CD8-positive, alpha-beta memory T cell (primary cell): Measurements from ENCODE around the gene ACACB. TPM values are rescaled to one million over a fixed set of nuclear protein-coding genes. Genes with fewer than 3 reads are reported as not detected.
A peak's percentile ranks its signal among the peaks of the same experiment; 100 is the strongest.

Experiments
- CTCF ChIA-PET: fragments of 350-600 bp; sonication (Branson Sonifier 250); formaldehyde crosslinking; loops from one replicate; lab custom pipeline; 2021; ENCODE audit warnings: antibody characterized with exemption; lab: Charles Lee
- POLR2A ChIA-PET: fragments of 350-600 bp; sonication (Branson Sonifier 250); formaldehyde crosslinking; loops from one replicate; lab custom pipeline; 2021; ENCODE audit warnings: antibody characterized with exemption; lab: Charles Lee
- DNase-seq, 5 donors: peaks; one replicate each; pipeline versions ENCODE4 v3.0.0 to v3.0.0-alpha.2; 2020 to 2022; ENCODE audit warnings: mixed read lengths in 1 of 5
- H3K27ac ChIP-seq: one replicate; pipeline ENCODE4 v1.7.0; 2013; ENCODE audit warnings: low read depth, mild to moderate bottlenecking, low read length, moderate library complexity
- H3K27me3 ChIP-seq: 2 replicates; pipeline ENCODE4 v1.7.0; 2013; ENCODE audit warnings: low read length, mild to moderate bottlenecking; ENCODE audit not compliant: insufficient read depth, poor library complexity, severe bottlenecking
- H3K36me3 ChIP-seq: 2 replicates; pipeline ENCODE4 v1.7.0; 2013; ENCODE audit warnings: mild to moderate bottlenecking, low read length, moderate library complexity; ENCODE audit not compliant: insufficient read depth
- H3K4me1 ChIP-seq: 2 replicates; pipeline ENCODE4 v1.7.0; 2013; ENCODE audit warnings: mild to moderate bottlenecking, low read length, moderate library complexity; ENCODE audit not compliant: insufficient read depth
- H3K4me3 ChIP-seq: 2 replicates; pipeline ENCODE4 v1.7.0; 2013; ENCODE audit warnings: mild to moderate bottlenecking, low read length
- H3K9me3 ChIP-seq: 2 replicates; pipeline ENCODE4 v1.7.0; 2013; ENCODE audit warnings: mild to moderate bottlenecking, low read length
- H3K27ac Mint-ChIP-seq, 8 donors: one replicate each; pipeline ENCODE4 v1.8.0; 2020 to 2021; ENCODE audit warnings: mixed read lengths in 8 of 8, mild to moderate bottlenecking in 6 of 8, inconsistent platforms in 3 of 8, moderate library complexity in 3 of 8
- H3K27me3 Mint-ChIP-seq, 2 donors: one replicate each; pipeline ENCODE4 v1.8.0; 2020 to 2021; ENCODE audit warnings: mixed read lengths in 2 of 2, mild to moderate bottlenecking in 1 of 2, moderate library complexity in 1 of 2
- H3K36me3 Mint-ChIP-seq, 3 donors: one replicate each; pipeline ENCODE4 v1.8.0; 2020 to 2021; ENCODE audit warnings: mixed read lengths in 3 of 3, inconsistent platforms in 1 of 3, mild to moderate bottlenecking in 1 of 3
- H3K4me1 Mint-ChIP-seq, 3 donors: one replicate each; pipeline ENCODE4 v1.8.0; 2020 to 2021; ENCODE audit warnings: mixed read lengths in 3 of 3, inconsistent platforms in 1 of 3, mild to moderate bottlenecking in 1 of 3
- H3K4me3 Mint-ChIP-seq, 7 donors: one replicate each; pipeline ENCODE4 v1.8.0; 2020 to 2021; ENCODE audit warnings: mixed read lengths in 7 of 7, mild to moderate bottlenecking in 6 of 7, moderate library complexity in 4 of 7, inconsistent platforms in 2 of 7
- H3K9me3 Mint-ChIP-seq, 5 donors: one replicate each; pipeline ENCODE4 v1.8.0; 2020 to 2022; ENCODE audit warnings: mixed read lengths in 5 of 5, mild to moderate bottlenecking in 3 of 5, moderate library complexity in 2 of 5, inconsistent platforms in 1 of 5
- polyA plus RNA-seq: library from polyadenylated mRNA; unstranded; fragments of 300-500 nt; fragmentation: Illumina TruSeq; gene quantifications from one replicate; pipeline ENCODE4 v1.2.3, GENCODE V29; 2021
- total RNA-seq, 2 experiments: library from RNA; stranded (reverse); gene quantifications; one replicate each; pipeline ENCODE4 v1.2.3, GENCODE V29; 2021

Gene ACACB
- total and polyA plus RNA-seq, 3 experiments from 2014 or later = 1.4 to 7.9 (median 7.8) TPM

- Histone ChIP-seq H3K27me3 (no peaks in the 10 kb centered on the region), H3K9me3 (no peaks in the 10 kb centered on the region), H3K4me3 (no peak overlapping the region), H3K36me3 (peaks cover 9% of the 10 kb centered on the region), H3K4me1 (no peaks in the 10 kb centered on the region), H3K27ac (no peak overlapping the region)
- peaks cover 3 to 72% (median 30%) of the 10 kb centered on the region in 3 donors for H3K36me3 Mint-ChIP-seq
- no peaks in the 10 kb centered on the region for H3K4me1 Mint-ChIP-seq
- no peak for DNase-seq
- no peaks in the 10 kb centered on the region for H3K9me3 Mint-ChIP-seq
- H3K27me3 Mint-ChIP-seq = no peaks in the 10 kb centered on the region
- ChIA-PET POLR2A (no interaction called here), CTCF (no interaction called here)
- no peak overlapping the region for H3K4me3 Mint-ChIP-seq
- no peak overlapping the region for H3K27ac Mint-ChIP-seq
These were observed 124.0 kb downstream of the ACACB start for GRCh38 chr12:109240365-109240764.

DNA sequence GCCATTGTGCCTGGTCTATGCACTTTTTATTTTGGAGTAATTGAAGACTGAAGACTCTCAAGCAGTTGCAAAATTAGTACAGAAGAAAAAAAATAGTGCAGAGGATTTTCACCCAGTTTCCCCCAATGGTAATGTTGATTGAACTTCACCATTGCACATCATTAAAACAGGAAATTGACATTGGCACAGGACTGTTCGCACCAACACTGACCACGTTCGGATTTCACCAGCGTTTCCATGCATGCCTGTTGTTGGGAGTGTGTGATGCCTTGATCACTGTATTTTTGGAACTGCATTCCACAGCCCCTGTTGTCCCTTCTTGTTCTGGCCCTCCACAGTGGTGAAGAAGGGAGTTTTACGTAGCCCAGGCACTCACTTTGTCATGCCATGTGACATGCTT, 125.5 kb downstream of the ACACB start:
- Histone ChIP-seq H3K4me3 (no peak overlapping the region), H3K4me1 (no peaks in the 10 kb centered on the region), H3K9me3 (no peaks in the 10 kb centered on the region), H3K27me3 (no peaks in the 10 kb centered on the region), H3K27ac (no peak overlapping the region), H3K36me3 (peaks cover 9% of the 10 kb centered on the region)
- H3K9me3 Mint-ChIP-seq = no peaks in the 10 kb centered on the region
- H3K4me1 Mint-ChIP-seq = no peaks in the 10 kb centered on the region
- DNase-seq = no peak
- no peak overlapping the region for H3K4me3 Mint-ChIP-seq
- peak overlapping the region in 1 of 8 donors; percentile 23 for H3K27ac Mint-ChIP-seq
- peaks cover 10 to 75% (median 32%) of the 10 kb centered on the region in 3 donors for H3K36me3 Mint-ChIP-seq
- ChIA-PET CTCF (no interaction called here), POLR2A (no interaction called here)
- H3K27me3 Mint-ChIP-seq = no peaks in the 10 kb centered on the region

DNA sequence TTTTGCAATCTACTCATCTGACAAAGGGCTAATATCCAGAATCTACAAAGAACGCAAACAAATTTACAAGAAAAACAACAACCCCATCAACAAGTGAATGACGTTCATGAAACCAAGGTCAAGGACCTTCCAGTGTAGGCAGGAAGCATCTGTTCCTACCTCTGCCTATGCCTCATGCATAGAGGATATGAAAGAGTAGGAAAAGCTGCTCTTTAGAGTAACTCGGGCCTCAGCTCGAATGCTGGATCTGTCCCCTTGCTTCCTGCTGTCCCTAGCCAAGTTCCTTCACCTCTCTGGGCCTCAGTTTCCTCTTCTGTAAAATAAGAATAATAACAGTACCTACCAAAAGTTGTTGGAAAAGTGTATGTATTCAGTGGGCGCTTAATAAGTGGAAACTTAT, 127.7 kb downstream of the ACACB start:
- no peak for DNase-seq
- H3K4me1 Mint-ChIP-seq = no peaks in the 10 kb centered on the region
- H3K27ac Mint-ChIP-seq = peak overlapping the region in 1 of 8 donors; percentile 5
- H3K27me3 ChIP-seq = no peaks in the 10 kb centered on the region
- POLR2A ChIA-PET = no interaction called here
- H3K4me3 ChIP-seq = no peak overlapping the region
- H3K27me3 Mint-ChIP-seq = no peaks in the 10 kb centered on the region
- H3K4me1 ChIP-seq = no peaks in the 10 kb centered on the region
- peaks cover 8% of the 10 kb centered on the region for H3K36me3 ChIP-seq
- no peaks in the 10 kb centered on the region for H3K9me3 Mint-ChIP-seq
- H3K36me3 Mint-ChIP-seq = peaks cover 11 to 75% (median 30%) of the 10 kb centered on the region in 3 donors
- H3K4me3 Mint-ChIP-seq = no peak overlapping the region
- no peaks in the 10 kb centered on the region for H3K9me3 ChIP-seq
- CTCF ChIA-PET = no interaction called here
- no peak overlapping the region for H3K27ac ChIP-seq

DNA sequence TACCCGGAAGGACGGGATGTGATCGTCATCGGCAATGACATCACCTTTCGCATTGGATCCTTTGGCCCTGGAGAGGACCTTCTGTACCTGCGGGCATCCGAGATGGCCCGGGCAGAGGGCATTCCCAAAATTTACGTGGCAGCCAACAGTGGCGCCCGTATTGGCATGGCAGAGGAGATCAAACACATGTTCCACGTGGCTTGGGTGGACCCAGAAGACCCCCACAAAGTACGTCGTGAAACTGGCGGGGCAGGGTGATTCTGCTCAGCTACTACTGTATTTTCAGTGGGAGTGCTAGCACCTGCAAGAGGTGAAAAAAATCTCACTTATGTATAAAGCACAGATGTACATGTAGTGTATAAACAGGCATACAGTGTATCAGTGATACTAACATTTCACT, 129.8 kb downstream of the ACACB start:
- no peak overlapping the region for H3K4me3 Mint-ChIP-seq
- H3K27ac Mint-ChIP-seq = no peak overlapping the region
- Histone ChIP-seq H3K4me3 (no peak overlapping the region), H3K9me3 (no peaks in the 10 kb centered on the region), H3K27ac (no peak overlapping the region), H3K27me3 (no peaks in the 10 kb centered on the region), H3K4me1 (no peaks in the 10 kb centered on the region), H3K36me3 (peaks cover 4% of the 10 kb centered on the region)
- no peak for DNase-seq
- peaks cover 8 to 59% (median 28%) of the 10 kb centered on the region in 3 donors for H3K36me3 Mint-ChIP-seq
- H3K4me1 Mint-ChIP-seq = no peaks in the 10 kb centered on the region
- POLR2A ChIA-PET = no interaction called here
- CTCF ChIA-PET = no interaction called here
- no peaks in the 10 kb centered on the region for H3K9me3 Mint-ChIP-seq
- H3K27me3 Mint-ChIP-seq = no peaks in the 10 kb centered on the region

- Histone ChIP-seq H3K4me3 (no peak overlapping the region), H3K4me1 (no peaks in the 10 kb centered on the region), H3K27ac (no peak overlapping the region), H3K36me3 (peaks cover 4% of the 10 kb centered on the region), H3K27me3 (no peaks in the 10 kb centered on the region), H3K9me3 (no peaks in the 10 kb centered on the region)
- ChIA-PET CTCF (no interaction called here), POLR2A (no interaction called here)
- H3K4me3 Mint-ChIP-seq = no peak overlapping the region
- H3K4me1 Mint-ChIP-seq = no peaks in the 10 kb centered on the region
- no peak overlapping the region for H3K27ac Mint-ChIP-seq
- peaks cover 11 to 56% (median 22%) of the 10 kb centered on the region in 3 donors for H3K36me3 Mint-ChIP-seq
- no peak for DNase-seq
- H3K9me3 Mint-ChIP-seq = peaks cover 0 to 3% (median 0%) of the 10 kb centered on the region in 5 donors
- H3K27me3 Mint-ChIP-seq = no peaks in the 10 kb centered on the region
These were observed 131.7 kb downstream of the ACACB start for GRCh38 chr12:109247831-109248654.

DNA sequence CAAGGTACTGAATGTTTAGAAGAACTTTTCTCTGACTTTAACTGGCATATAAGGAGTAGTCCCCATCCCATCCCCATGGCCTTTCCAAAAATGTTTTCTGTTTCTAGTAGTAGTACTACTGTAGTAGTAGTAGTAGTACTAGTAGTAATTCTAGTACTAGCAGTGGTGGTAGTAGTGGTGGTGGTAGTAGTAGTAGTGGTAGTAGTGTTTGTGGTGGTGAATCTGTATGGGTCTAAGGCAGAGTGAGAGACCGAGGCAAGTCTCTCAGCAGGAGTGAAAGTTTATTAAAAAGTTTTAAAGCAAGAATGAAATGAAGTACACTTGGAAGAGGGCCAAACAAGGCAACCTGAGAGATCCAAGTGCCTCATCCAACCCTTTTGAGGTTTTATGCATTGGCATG, 134.1 kb downstream of the ACACB start:
- no peaks in the 10 kb centered on the region for H3K27me3 ChIP-seq
- POLR2A ChIA-PET = no interaction called here
- no peaks in the 10 kb centered on the region for H3K9me3 ChIP-seq
- no peak overlapping the region for H3K27ac Mint-ChIP-seq
- H3K9me3 Mint-ChIP-seq = peaks cover 6 to 12% (median 9%) of the 10 kb centered on the region in 5 donors
- H3K36me3 Mint-ChIP-seq = peaks cover 24 to 57% (median 31%) of the 10 kb centered on the region in 3 donors
- H3K4me1 Mint-ChIP-seq = no peaks in the 10 kb centered on the region
- H3K27me3 Mint-ChIP-seq = no peaks in the 10 kb centered on the region
- no peak overlapping the region for H3K27ac ChIP-seq
- no peak overlapping the region for H3K4me3 ChIP-seq
- no peaks in the 10 kb centered on the region for H3K36me3 ChIP-seq
- H3K4me3 Mint-ChIP-seq = no peak overlapping the region
- H3K4me1 ChIP-seq = no peaks in the 10 kb centered on the region
- no peak for DNase-seq
- CTCF ChIA-PET = no interaction called here

GRCh38 chr12:109252799-109253198, 136.4 kb downstream of the ACACB start:
- Histone ChIP-seq H3K4me3 (no peak overlapping the region), H3K4me1 (no peaks in the 10 kb centered on the region), H3K9me3 (no peaks in the 10 kb centered on the region), H3K36me3 (no peaks in the 10 kb centered on the region), H3K27ac (no peak overlapping the region), H3K27me3 (no peaks in the 10 kb centered on the region)
- Mint-ChIP-seq H3K4me1 (no peaks in the 10 kb centered on the region), H3K27me3 (no peaks in the 10 kb centered on the region), H3K4me3 (no peak overlapping the region), H3K36me3 (peaks cover 18 to 50% (median 32%) of the 10 kb centered on the region in 3 donors), H3K9me3 (peaks cover 8 to 12% (median 9%) of the 10 kb centered on the region in 5 donors), H3K27ac (no peak overlapping the region)
- CTCF ChIA-PET = no interaction called here
- no peak for DNase-seq
- POLR2A ChIA-PET = no interaction called here

DNA sequence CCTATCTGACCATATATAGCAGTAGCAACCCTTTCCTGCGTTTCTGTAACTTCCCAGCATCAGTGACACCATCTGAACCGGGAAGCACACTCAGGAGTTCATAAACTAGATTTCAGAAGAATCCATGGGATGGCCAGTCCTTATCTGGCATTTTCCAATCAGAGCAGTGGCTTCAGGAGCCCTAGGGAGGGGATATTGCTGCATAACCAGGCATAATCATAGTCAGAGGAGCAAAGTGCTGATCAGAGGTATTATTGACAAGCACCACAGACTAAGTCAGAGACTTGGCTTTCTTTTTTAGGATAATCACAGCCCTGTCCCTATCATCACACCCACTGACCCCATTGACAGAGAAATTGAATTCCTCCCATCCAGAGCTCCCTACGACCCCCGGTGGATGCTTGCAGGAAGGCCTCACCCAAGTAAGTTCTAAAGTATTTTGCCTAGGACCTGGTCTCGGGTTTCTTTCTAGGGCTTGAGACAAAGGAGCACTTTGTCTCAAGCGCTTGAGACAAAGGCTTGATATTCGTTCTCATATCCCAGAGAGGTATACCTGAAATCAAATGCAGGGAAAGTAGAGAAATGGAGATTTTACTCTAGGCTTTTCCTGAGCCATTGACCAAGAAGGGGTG, 137.6 kb downstream of the ACACB start:
- Histone ChIP-seq H3K9me3 (no peaks in the 10 kb centered on the region), H3K4me1 (no peaks in the 10 kb centered on the region), H3K27me3 (no peaks in the 10 kb centered on the region), H3K27ac (no peak overlapping the region), H3K4me3 (no peak overlapping the region), H3K36me3 (no peaks in the 10 kb centered on the region)
- POLR2A ChIA-PET = no interaction called here
- no peaks in the 10 kb centered on the region for H3K4me1 Mint-ChIP-seq
- CTCF ChIA-PET = no interaction called here
- peaks cover 19 to 52% (median 32%) of the 10 kb centered on the region in 3 donors for H3K36me3 Mint-ChIP-seq
- H3K27me3 Mint-ChIP-seq = no peaks in the 10 kb centered on the region
- no peak overlapping the region for H3K4me3 Mint-ChIP-seq
- peak overlapping the region in 1 of 8 donors; percentile 42 for H3K27ac Mint-ChIP-seq
- no peak for DNase-seq
- peaks cover 8 to 12% (median 9%) of the 10 kb centered on the region in 5 donors for H3K9me3 Mint-ChIP-seq
